HepG2 (cell line): ENCODE results near the gene OTOG. TPM values are rescaled to one million over a fixed set of nuclear protein-coding genes. Genes with fewer than 3 reads are reported as not detected.

Experiments used
- ATAC-seq: fragments of 200-7000 bp; cut with Tn5 transposase; 3 replicates; pipeline ENCODE4 v1.9.1; 2020; ENCODE audit warnings: mild to moderate bottlenecking, moderate library complexity
- BruUV-seq: library from RNA; stranded (reverse); fragments of 400-500 nt; replicated peaks from 2 replicates; lab custom pipeline; 2021; lab: Mats Ljungman, UMichigan
- CTCF ChIA-PET: fragments of 300-600 bp; formaldehyde crosslinking; extraction: SDS; loops from one replicate; lab custom pipeline; 2021; ENCODE audit warnings: low total read pairs, inconsistent platforms, low intra/inter-chr PET ratio; lab: Yijun Ruan, JAX
- POLR2A ChIA-PET: fragments of 350-600 bp; sonication (Branson Sonifier 250); formaldehyde crosslinking; loops from one replicate; lab custom pipeline; 2020; ENCODE audit warnings: antibody characterized with exemption, inconsistent platforms; lab: Yijun Ruan, JAX
- DNase-seq: peaks from one replicate; pipeline ENCODE4 v3.0.0-alpha.2; 2015; ENCODE audit warnings: low spot score
- FAIRE-seq: peaks from 3 replicates; lab custom pipeline; 2011; peaks lifted over from hg19 to GRCh38; lab: Jason Lieb, UNC
- H2AFZ ChIP-seq: one replicate; pipeline ENCODE4 v1.6.1; 2011; ENCODE audit warnings: low read length, inconsistent platforms
- H3K27ac ChIP-seq: fragments of 300-600 bp; 3 replicates; pipeline ENCODE4 v1.8.0; 2011; ENCODE audit warnings: mixed run types, mild to moderate bottlenecking, mixed read lengths, low read length, inconsistent platforms; ENCODE audit not compliant: insufficient read depth; ENCODE audit errors: extremely low read length
- H3K27me3 ChIP-seq, 2 experiments: fragments of 200-600 bp in 1 of 2; 2 replicates in 1 of 2; 3 replicates in 1 of 2; pipeline versions ENCODE4 v1.6.0 to v1.8.0; 2011; ENCODE audit warnings: low read length in 2 of 2, mild to moderate bottlenecking in 2 of 2, moderate library complexity in 2 of 2, inconsistent platforms in 1 of 2; ENCODE audit not compliant: insufficient read depth in 2 of 2, control insufficient read depth in 1 of 2
- H3K36me3 ChIP-seq, 2 experiments: fragments of 200-600 bp in 1 of 2; replicated peaks in 1 of 2; 2 replicates in 1 of 2; 3 replicates in 1 of 2; pipeline versions ENCODE4 v1.5.1 to v1.8.0; 2011; ENCODE audit warnings: low read length in 2 of 2, inconsistent platforms in 1 of 2; ENCODE audit not compliant: insufficient read depth in 2 of 2, control insufficient read depth in 1 of 2
- H3K4me1 ChIP-seq: 2 replicates; pipeline ENCODE4 v1.5.1; 2012; ENCODE audit warnings: low read length, inconsistent platforms; ENCODE audit not compliant: insufficient read depth
- H3K4me2 ChIP-seq: 2 replicates; pipeline ENCODE4 v1.6.0; 2011; ENCODE audit warnings: low read depth, low read length, inconsistent platforms
- H3K4me3 ChIP-seq, 3 experiments: fragments of 200-600 bp in 1 of 3; sonication (generic), shearing (Covaris generic) in 1 of 3; replicated peaks in 1 of 3; 2 replicates each; pipeline ENCODE4 v1.5.1; 2011 to 2016; ENCODE audit warnings: low read length in 3 of 3, inconsistent platforms in 2 of 3, low read depth in 2 of 3, mild to moderate bottlenecking in 2 of 3, control low read depth in 1 of 3, mixed read lengths in 1 of 3; ENCODE audit not compliant: insufficient read depth in 1 of 3
- H3K79me2 ChIP-seq: one replicate; pipeline ENCODE4 v1.6.1; 2011; ENCODE audit warnings: low read length, inconsistent platforms; ENCODE audit not compliant: insufficient read depth
- H3K9ac ChIP-seq: 2 replicates; pipeline ENCODE4 v1.6.0; 2011; ENCODE audit warnings: mild to moderate bottlenecking, low read depth, low read length, inconsistent platforms; ENCODE audit not compliant: insufficient read depth
- H3K9me3 ChIP-seq: 2 replicates; pipeline ENCODE4 v1.5.1; 2012; ENCODE audit warnings: mild to moderate bottlenecking, low read length
- H4K20me1 ChIP-seq: 2 replicates; pipeline ENCODE4 v1.6.0; 2011; ENCODE audit warnings: inconsistent platforms, mild to moderate bottlenecking, low read length, moderate library complexity; ENCODE audit not compliant: insufficient read depth
- ARNTL ChIP-seq: sonication (generic); formaldehyde crosslinking; IDR thresholded peaks from 2 replicates; pipeline ENCODE4 v1.4.0; 2020; ENCODE audit warnings: mild to moderate bottlenecking, missing genetic modification reagents
- CREB1 ChIP-seq, 2 experiments: fragments of 450-650 bp in 1 of 2; IDR thresholded peaks; 2 replicates each; pipeline ENCODE4 v1.6.1; 2016 to 2017; ENCODE audit warnings: control low read depth in 1 of 2, mild to moderate bottlenecking in 1 of 2, missing compliant biosample characterization in 1 of 2, missing genetic modification characterization in 1 of 2
- HIVEP1 ChIP-seq: sonication (generic); formaldehyde crosslinking; IDR thresholded peaks from 2 replicates; pipeline ENCODE4 v1.4.0; 2020; ENCODE audit warnings: mild to moderate bottlenecking, missing genetic modification reagents
- HNRNPH1 ChIP-seq: fragments of 200-400 bp; formaldehyde crosslinking; optimal IDR thresholded peaks from 2 replicates; pipeline ENCODE3; 2017; ENCODE audit warnings: mild to moderate bottlenecking, low read depth, low read length
- IKZF1 ChIP-seq: fragments of 450-650 bp; IDR thresholded peaks from 2 replicates; pipeline ENCODE4 v1.7.1; 2016
- ZBTB25 ChIP-seq: IDR thresholded peaks from 2 replicates; pipeline ENCODE4 v1.6.1; 2018; ENCODE audit warnings: missing genetic modification reagents
- ZFP36L2 ChIP-seq: sonication (generic); formaldehyde crosslinking; IDR thresholded peaks from 2 replicates; pipeline ENCODE4 v1.4.0; 2020; ENCODE audit warnings: missing genetic modification reagents
- ZNF367 ChIP-seq: sonication (generic); formaldehyde crosslinking; IDR thresholded peaks from 2 replicates; pipeline ENCODE4 v1.4.0; 2020; ENCODE audit warnings: missing genetic modification reagents, borderline replicate concordance
- ZNF792 ChIP-seq: IDR thresholded peaks from 2 replicates; pipeline ENCODE4 v1.6.1; 2016
- WGBS: methylation state at CpG from one replicate; pipeline ENCODE4 v1.1.6; 2017; ENCODE audit warnings: low lambda C conversion rate; 5-methylcytosine and 5-hydroxymethylcytosine counted together
- in situ Hi-C: cut with HindIII; loops from 2 replicates; pipeline ENCODE4 v1.10.0; 2017; ENCODE audit warnings: low pct_unique_long_range_greater_than_20kb; ENCODE audit not compliant: extremely low pct_ligation_motif_present
- intact Hi-C: fragments of 100-400 bp; cut with micrococcal nuclease; formaldehyde crosslinking; loops from one replicate; pipeline ENCODE4 v1.10.0; 2022; ENCODE audit not compliant: unreplicated experiment
- polyA plus RNA-seq, 8 experiments: library from polyadenylated mRNA; depleted of rRNA in 3 of 8; stranded (reverse) in 7 of 8; unstranded in 1 of 8; fragments of >200 nt; fragmentation: Illumina TruSeq in 4 of 8; extraction: Trizol in 4 of 8; gene quantifications; 2 replicates each; pipeline versions ENCODE4 v1.2.1 to v1.2.3, GENCODE V29; 2011 to 2016; ENCODE audit warnings: low read depth in 4 of 8, missing spikeins in 1 of 8, mixed read lengths in 1 of 8; ENCODE audit not compliant: insufficient read depth in 1 of 8
- total RNA-seq, 5 experiments: library from RNA; depleted of rRNA; stranded (reverse); fragments of >200 nt; fragmentation: Illumina TruSeq; extraction: Trizol; gene quantifications; 2 replicates each; pipeline ENCODE4 v1.2.3, GENCODE V29; 2016; ENCODE audit warnings: low read depth in 1 of 5

OTOG gene
- total and polyA plus RNA-seq, 2 of the 13 experiments (the other 11 are each of a cell fraction or from before 2014, with no cell fraction given): not detected

DNA sequence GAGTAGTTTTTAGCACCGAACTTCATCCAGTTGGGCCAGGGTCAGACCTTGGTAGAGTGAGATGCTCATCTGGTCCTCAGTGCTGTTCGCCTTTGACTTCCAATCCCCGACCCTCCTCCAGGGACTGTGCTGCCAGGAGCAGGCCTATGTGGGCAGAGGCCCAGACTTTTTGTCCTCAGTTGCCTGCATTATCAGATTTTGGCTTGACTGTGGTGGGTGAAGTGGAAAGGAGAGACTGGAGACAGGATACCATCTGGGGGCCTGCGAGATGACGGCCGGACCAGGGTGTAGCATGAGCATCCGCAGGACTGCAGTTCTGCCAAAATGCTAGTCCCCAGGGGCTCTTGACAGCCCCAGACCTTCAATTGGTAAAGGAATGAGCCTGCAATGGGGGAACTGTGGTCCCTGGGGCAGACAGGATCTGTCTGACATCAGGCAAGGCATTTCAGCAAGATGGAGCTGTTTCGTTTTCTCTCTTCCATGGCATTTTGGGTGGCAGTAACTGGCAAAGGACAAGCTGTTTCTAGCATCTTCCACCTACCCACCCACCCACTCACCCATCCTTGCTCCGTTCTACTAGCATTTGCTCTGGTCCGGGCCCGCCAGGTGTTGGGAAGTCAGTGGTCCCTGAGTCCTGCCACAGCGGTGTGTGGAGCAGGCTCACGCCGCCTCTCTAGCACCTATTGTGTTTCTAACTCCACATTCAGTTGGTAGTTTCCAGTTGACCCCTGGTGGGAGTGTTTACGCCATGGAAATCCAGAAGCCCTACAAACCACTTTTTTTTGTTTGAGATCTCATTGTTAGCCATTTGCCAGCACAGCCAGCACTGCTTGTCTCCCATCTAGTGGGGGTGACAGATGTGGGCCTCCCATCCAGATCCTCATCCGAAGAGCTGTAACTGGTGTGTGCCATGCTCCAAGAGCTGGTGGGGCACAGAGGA is 53.5 kb downstream of the OTOG start:
- DNase-seq (no peak), FAIRE-seq (no peak), ATAC-seq (no peak)
- Histone ChIP-seq H3K27me3 (peaks cover 5 to 18% of the 10 kb centered on the region in 2 experiments; a peak in 4 of 5 replicates), H3K79me2 (no peaks in the 10 kb centered on the region), H3K9me3 (no peaks in the 10 kb centered on the region), H3K4me3 (no peak overlapping the region), H4K20me1 (no peaks in the 10 kb centered on the region; the same call in 1 of the 2 replicates), H3K9ac (no peak overlapping the region), H3K4me2 (no peak overlapping the region), H3K36me3 (no peaks in the 10 kb centered on the region)
- POLR2A ChIA-PET: no interaction called here
- WGBS: 19% methylated on average over 13 of the region's 16 CpGs
- in situ Hi-C loops (loop anchor here (5.0 to 10.0 kb wide), 2 partner anchors 122 to 374 kb away; no protein-coding TSS in a partner anchor), intact Hi-C loops (no loop called here)
- no TSS peak for BruUV-seq
- TF ChIP-seq HIVEP1 (CRISPR knock-in tag) (no peak), ZBTB25 (no peak), ZFP36L2 (CRISPR knock-in tag) (no peak), ZNF792 (CRISPR knock-in tag) (no peak), CREB1 (IDR thresholded peaks at IDR 0.05) (no peak), CREB1 (CRISPR knock-in tag; IDR thresholded peaks at IDR 0.05) (no peak), ZNF367 (CRISPR knock-in tag) (no peak), IKZF1 (no peak), ARNTL (no peak), HNRNPH1 (no peak)
- TF ChIP-seq, all 625 proteins: peak for 0
- no peaks in the 10 kb centered on the region for H3K4me1 ChIP-seq
- no peak overlapping the region for H3K27ac ChIP-seq
- CTCF ChIA-PET: interaction anchor here (2.1 kb wide), 1 partner anchor 378 kb away, joined by 5 read pairs; no protein-coding TSS in a partner anchor
- H2AFZ ChIP-seq: no peak overlapping the region
